ENCODE measurements around the gene TPK1. TPM values are rescaled to one million over a fixed set of nuclear protein-coding genes. Genes with fewer than 3 reads are reported as not detected.
A peak's percentile ranks its signal among the peaks of the same experiment; 100 is the strongest.

Gene TPK1
- polyA plus RNA-seq (2012; ENCODE audit: missing spikeins) = 5.6 TPM

GRCh38 chr7:144835652-144836544, at the start of gene TPK1:
Gene TPK1, minus strand, starts transcription at chr7:144836053. Its CDS starts 451 bp downstream, at chr7:144835602.
- peak; percentile 89 for FAIRE-seq

GRCh38 chr7:144885478-144885877, 49.6 kb upstream of the TPK1 start:
- FAIRE-seq (no peak), DNase-seq (ENCODE audit: insufficient read length) (no peak)
- no peak for TF ChIP-seq TAF1 (IDR thresholded peaks at IDR 0.05; ENCODE audit: borderline replicate concordance, low read depth, low read length)
- TF ChIP-seq POLR2AphosphoS5 (IDR thresholded peaks at IDR 0.05; ENCODE audit: low read depth, low read length) = no peak

More at GRCh38 chr7:144835652-144836544, at the start of gene TPK1:
- peak; percentile 78; the same call in 1 of the 2 replicates for TF ChIP-seq TAF1 (IDR thresholded peaks at IDR 0.05; ENCODE audit: borderline replicate concordance, low read depth, low read length)
- TF ChIP-seq POLR2AphosphoS5 (IDR thresholded peaks at IDR 0.05; ENCODE audit: low read depth, low read length) = peak; percentile 87
- TF ChIP-seq POLR2A (IDR thresholded peaks at IDR 0.05; ENCODE audit: low read depth, low read length) = peak; percentile 93
- DNase-seq (ENCODE audit: insufficient read length) = peak; percentile 86

- DNase-seq (ENCODE audit: insufficient read length) (no peak), FAIRE-seq (no peak)
- no peak for TF ChIP-seq POLR2AphosphoS5 (IDR thresholded peaks at IDR 0.05; ENCODE audit: low read depth, low read length)
- no peak for TF ChIP-seq TAF1 (IDR thresholded peaks at IDR 0.05; ENCODE audit: borderline replicate concordance, low read depth, low read length)
- no peak for TF ChIP-seq POLR2A (IDR thresholded peaks at IDR 0.05; ENCODE audit: low read depth, low read length)
Observed at GRCh38 chr7:144884896-144885295, 49.0 kb upstream of the TPK1 start.

- FAIRE-seq = no peak
- no peak for DNase-seq (ENCODE audit: insufficient read length)
- no peak for TF ChIP-seq POLR2A (IDR thresholded peaks at IDR 0.05; ENCODE audit: low read depth, low read length)
- TF ChIP-seq TAF1 (IDR thresholded peaks at IDR 0.05; ENCODE audit: borderline replicate concordance, low read depth, low read length) = no peak
- TF ChIP-seq POLR2AphosphoS5 (IDR thresholded peaks at IDR 0.05; ENCODE audit: low read depth, low read length) = no peak
Observed at GRCh38 chr7:144873316-144873845, 37.5 kb upstream of the TPK1 start.

GRCh38 chr7:144869082-144869481, 33.2 kb upstream of the TPK1 start:
- no peak for FAIRE-seq
- no peak for TF ChIP-seq TAF1 (IDR thresholded peaks at IDR 0.05; ENCODE audit: borderline replicate concordance, low read depth, low read length)
- TF ChIP-seq POLR2A (IDR thresholded peaks at IDR 0.05; ENCODE audit: low read depth, low read length) = no peak
- TF ChIP-seq POLR2AphosphoS5 (IDR thresholded peaks at IDR 0.05; ENCODE audit: low read depth, low read length) = no peak
- DNase-seq (ENCODE audit: insufficient read length) = no peak

GRCh38 chr7:144866189-144866588, 30.3 kb upstream of the TPK1 start:
- FAIRE-seq = no peak
- DNase-seq (ENCODE audit: insufficient read length) = no peak
- TF ChIP-seq POLR2A (IDR thresholded peaks at IDR 0.05; ENCODE audit: low read depth, low read length) (no peak), POLR2AphosphoS5 (IDR thresholded peaks at IDR 0.05; ENCODE audit: low read depth, low read length) (no peak), TAF1 (IDR thresholded peaks at IDR 0.05; ENCODE audit: borderline replicate concordance, low read depth, low read length) (no peak)

GRCh38 chr7:144863320-144863647, 27.4 kb upstream of the TPK1 start:
- TF ChIP-seq POLR2AphosphoS5 (IDR thresholded peaks at IDR 0.05; ENCODE audit: low read depth, low read length) (no peak), POLR2A (IDR thresholded peaks at IDR 0.05; ENCODE audit: low read depth, low read length) (no peak), TAF1 (IDR thresholded peaks at IDR 0.05; ENCODE audit: borderline replicate concordance, low read depth, low read length) (no peak)
- FAIRE-seq = no peak

GRCh38 chr7:144862612-144863319, 26.9 kb upstream of the TPK1 start:
- no peak for TF ChIP-seq TAF1 (IDR thresholded peaks at IDR 0.05; ENCODE audit: borderline replicate concordance, low read depth, low read length)
- TF ChIP-seq POLR2AphosphoS5 (IDR thresholded peaks at IDR 0.05; ENCODE audit: low read depth, low read length) = no peak
- no peak for TF ChIP-seq POLR2A (IDR thresholded peaks at IDR 0.05; ENCODE audit: low read depth, low read length)
- DNase-seq (ENCODE audit: insufficient read length) (no peak), FAIRE-seq (no peak)

More at GRCh38 chr7:144863320-144863647, 27.4 kb upstream of the TPK1 start:
- no peak for DNase-seq (ENCODE audit: insufficient read length)

- DNase-seq (ENCODE audit: insufficient read length) = no peak
- no peak for FAIRE-seq
- TF ChIP-seq POLR2A (IDR thresholded peaks at IDR 0.05; ENCODE audit: low read depth, low read length) (no peak), TAF1 (IDR thresholded peaks at IDR 0.05; ENCODE audit: borderline replicate concordance, low read depth, low read length) (no peak), POLR2AphosphoS5 (IDR thresholded peaks at IDR 0.05; ENCODE audit: low read depth, low read length) (no peak)
Observed at GRCh38 chr7:144859739-144860138, 23.9 kb upstream of the TPK1 start.

- FAIRE-seq = no peak
- DNase-seq (ENCODE audit: insufficient read length) = no peak
- TF ChIP-seq POLR2AphosphoS5 (IDR thresholded peaks at IDR 0.05; ENCODE audit: low read depth, low read length) (no peak), POLR2A (IDR thresholded peaks at IDR 0.05; ENCODE audit: low read depth, low read length) (no peak), TAF1 (IDR thresholded peaks at IDR 0.05; ENCODE audit: borderline replicate concordance, low read depth, low read length) (no peak)
Observed at GRCh38 chr7:144857463-144857862, 21.6 kb upstream of the TPK1 start.

- TF ChIP-seq POLR2AphosphoS5 (IDR thresholded peaks at IDR 0.05; ENCODE audit: low read depth, low read length) = no peak
- FAIRE-seq (no peak), DNase-seq (ENCODE audit: insufficient read length) (no peak)
Observed at GRCh38 chr7:144854839-144855424, 19.1 kb upstream of the TPK1 start.

Data from GM12892 (cell line).